Pericardium fibroblast (primary cell): ENCODE measurements around the gene C11orf54. TPM values are rescaled to one million over a fixed set of nuclear protein-coding genes. Genes with fewer than 3 reads are reported as not detected.

ENCODE experiments used
- total RNA-seq: library from RNA; depleted of rRNA; stranded (reverse); fragments of >200 nt; gene quantifications from 2 replicates; pipeline ENCODE4 v1.2.3, GENCODE V29; 2015

C11orf54 gene
- total RNA-seq: 8.7 and 10.3 TPM in 2 replicates

DNA sequence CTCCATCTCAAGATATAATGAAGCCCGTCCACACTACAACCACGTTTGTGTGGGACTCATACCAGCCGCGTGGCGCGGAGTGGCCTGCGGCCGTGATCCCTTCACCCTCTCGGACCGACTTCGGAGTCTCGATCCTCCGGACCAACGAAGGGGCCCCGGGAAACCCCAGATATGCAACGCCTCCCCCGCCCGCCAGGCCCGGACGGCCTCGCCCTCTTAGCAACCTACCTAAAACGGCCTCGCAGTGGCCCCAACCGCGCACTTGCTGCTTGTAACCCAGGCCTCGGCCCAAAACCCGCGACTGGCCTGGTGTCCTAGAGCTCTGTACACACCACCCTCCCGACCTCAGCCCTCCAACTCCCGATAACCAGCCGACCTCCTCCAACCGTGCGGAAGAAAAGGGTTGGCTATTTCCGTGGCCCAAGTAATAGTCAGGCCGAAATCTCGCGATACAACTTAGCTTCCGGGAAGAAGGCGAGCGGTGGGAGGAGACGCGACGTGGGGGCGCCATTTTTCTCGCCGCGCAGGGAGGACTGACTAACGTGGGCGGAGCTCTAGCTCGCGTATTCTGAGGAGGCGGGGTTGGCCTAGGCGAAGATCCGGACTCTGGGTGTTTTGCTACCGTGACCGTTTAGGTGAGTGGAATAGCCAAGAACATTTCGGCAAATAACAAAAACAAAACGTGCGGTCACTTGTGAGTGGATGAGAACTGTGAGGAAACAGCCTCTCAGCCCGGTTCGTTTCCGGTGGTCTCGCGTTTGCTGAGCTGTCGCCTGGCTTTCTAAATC, at the start of gene C11orf54, which contains the start of gene TAF1D:
Gene C11orf54, plus strand, starts transcription at position 579 of the 788 bp plus-strand sequence. CDS start 5,722 bp downstream, outside the sequence.
Gene TAF1D, minus strand, starts transcription at position 402 of the 788 bp plus-strand sequence. CDS start 2,191 bp downstream, outside the sequence.

GRCh38 chr11:93784145-93784934, 42.9 kb downstream of the C11orf54 start, which contains the start of gene MED17:
MED17 (plus strand) TSS chr11:93784282; CDS start chr11:93784514, 232 bp downstream.

Other genes with a start within 250 kb of the C11orf54 start
- gene SMCO4, start 198.3 kb upstream of the C11orf54 start, total RNA-seq: 18.3 and 26.5 TPM in 2 replicates
- gene CEP295, start 80.0 kb upstream of the C11orf54 start, total RNA-seq: 7.9 and 15.1 TPM in 2 replicates
- 51.5 and 71.5 TPM in 2 replicates for gene TAF1D, start 177 bp upstream of the C11orf54 start, total RNA-seq
- gene MED17, start 42.6 kb downstream of the C11orf54 start, total RNA-seq: 18.1 and 19.7 TPM in 2 replicates
- not detected in 2 replicates for gene VSTM5, start 108.9 kb downstream of the C11orf54 start, total RNA-seq